GM06990 (cell line): ENCODE results near the gene LAMA3.

Experiments used
- DNase-seq: peaks from one replicate; pipeline ENCODE4 v3.0.0-alpha.2; 2011; ENCODE audit not compliant: insufficient read length; ENCODE audit errors: extremely low read depth
- H3K27me3 ChIP-seq: replicated peaks from 2 replicates; pipeline ENCODE4 v1.6.0; 2011; ENCODE audit warnings: low read length; ENCODE audit not compliant: control insufficient read depth, insufficient read depth
- H3K36me3 ChIP-seq: 2 replicates; pipeline ENCODE4 v1.5.1; 2011; ENCODE audit warnings: low read length; ENCODE audit not compliant: control insufficient read depth, insufficient read depth
- H3K4me3 ChIP-seq: replicated peaks from 2 replicates; pipeline ENCODE4 v1.5.1; 2011; ENCODE audit warnings: low read depth, mild to moderate bottlenecking, control low read depth, low read length
- CTCF ChIP-seq: IDR thresholded peaks from 2 replicates; pipeline ENCODE4 v1.5.1; 2011; ENCODE audit warnings: low read length, control low read depth, mild to moderate bottlenecking, inconsistent platforms; ENCODE audit not compliant: insufficient read depth, poor library complexity, severe bottlenecking

Gene LAMA3

DNA sequence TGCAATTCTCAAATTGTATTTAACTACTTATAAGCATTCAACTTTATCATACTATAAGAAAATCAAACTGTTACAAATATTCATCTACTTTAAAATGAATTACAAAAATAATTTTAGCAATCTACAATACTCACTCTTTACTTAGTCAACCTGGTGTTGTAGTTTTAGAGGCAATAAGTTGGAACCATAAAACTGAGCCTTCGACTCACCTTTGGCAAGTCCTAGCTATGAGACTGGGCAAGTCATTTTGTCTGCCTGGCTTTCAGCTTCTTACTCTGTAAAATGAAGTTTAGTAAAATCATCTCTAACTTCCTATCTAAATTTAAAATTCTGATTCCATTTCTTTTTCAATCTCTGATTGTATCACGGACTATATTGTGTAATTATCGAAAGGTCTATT is 161.0 kb downstream of the LAMA3 start:
- Histone ChIP-seq H3K4me3 (no peak overlapping the region), H3K36me3 (no peaks in the 10 kb centered on the region), H3K27me3 (no peaks in the 10 kb centered on the region)
- no peak for TF ChIP-seq CTCF
- no peak for DNase-seq

GRCh38 chr18:23851470-23852002 is 162.3 kb downstream of the LAMA3 start:
- Histone ChIP-seq H3K27me3 (no peaks in the 10 kb centered on the region), H3K4me3 (no peak overlapping the region), H3K36me3 (no peaks in the 10 kb centered on the region)
- TF ChIP-seq CTCF = no peak
- no peak for DNase-seq

GRCh38 chr18:23852236-23853045 is 163.2 kb downstream of the LAMA3 start:
- Histone ChIP-seq H3K27me3 (no peaks in the 10 kb centered on the region; the same call in 1 of the 2 replicates), H3K4me3 (no peak overlapping the region), H3K36me3 (no peaks in the 10 kb centered on the region)
- no peak for TF ChIP-seq CTCF
- no peak for DNase-seq

DNA sequence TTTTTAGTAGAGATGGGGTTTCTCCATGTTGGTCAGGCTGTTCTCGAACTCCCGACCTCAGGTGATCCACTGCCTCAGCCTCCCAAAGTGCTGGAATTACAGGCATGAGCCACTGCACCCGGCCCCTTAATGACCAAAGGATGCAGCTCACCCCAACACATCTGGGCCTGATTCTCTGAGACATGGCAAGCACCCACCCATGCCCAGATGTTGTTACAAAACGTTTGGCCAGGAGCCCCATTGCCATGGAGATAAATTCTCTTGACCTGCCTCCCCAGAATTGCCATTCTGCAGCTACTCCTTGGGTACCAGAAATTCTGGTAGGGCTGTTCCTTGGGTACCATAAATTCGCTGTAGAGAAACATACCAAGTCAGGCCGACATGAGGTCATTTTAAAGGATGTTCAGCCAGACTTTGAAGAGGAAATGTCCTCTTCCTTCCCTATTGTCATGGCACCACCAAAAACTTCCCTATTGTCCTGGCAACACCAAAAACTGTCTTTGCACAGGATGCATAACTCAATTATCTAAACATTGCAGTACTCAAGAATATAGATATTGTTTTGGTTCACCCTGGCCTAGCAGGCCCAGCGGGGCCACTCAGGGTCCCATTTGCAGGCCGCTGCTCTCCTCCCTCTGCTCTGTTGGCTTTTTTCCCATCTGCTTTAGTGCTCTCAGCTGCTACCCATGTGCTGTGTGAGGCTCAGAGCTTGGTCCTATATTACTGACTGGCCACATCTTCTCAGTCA is 164.4 kb downstream of the LAMA3 start:
- TF ChIP-seq CTCF = no peak
- H3K36me3 ChIP-seq = no peaks in the 10 kb centered on the region

DNA sequence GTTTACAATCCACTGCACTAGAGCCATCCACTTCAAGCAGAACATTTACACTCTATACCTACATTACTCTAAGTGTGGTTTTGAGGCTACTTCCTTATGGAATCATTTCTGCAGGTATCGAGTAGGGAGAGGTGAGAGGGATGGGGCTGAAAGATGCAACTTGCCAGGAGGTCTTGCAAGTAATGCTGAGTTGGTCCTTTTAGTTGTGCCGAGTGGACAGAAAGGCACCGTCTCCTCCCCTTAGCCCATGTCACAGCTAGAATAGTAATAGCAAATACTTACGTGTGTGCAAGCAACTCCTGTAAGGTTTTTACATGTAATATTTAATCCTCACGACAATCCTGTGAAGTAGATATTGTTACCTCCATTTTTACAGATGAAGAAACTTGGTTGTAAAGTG is 166.5 kb downstream of the LAMA3 start:
- no peak for TF ChIP-seq CTCF
- no peak for DNase-seq
- no peaks in the 10 kb centered on the region for H3K36me3 ChIP-seq
- no peak overlapping the region for H3K4me3 ChIP-seq
- no peaks in the 10 kb centered on the region; the same call in none of the 2 replicates for H3K27me3 ChIP-seq

More for the DNA sequence above, 164.4 kb downstream of the LAMA3 start:
- Histone ChIP-seq H3K27me3 (no peaks in the 10 kb centered on the region; the same call in none of the 2 replicates), H3K4me3 (no peak overlapping the region)
- no peak for DNase-seq
